H1 (cell line): ENCODE data around the gene HMCN2. TPM values are rescaled to one million over a fixed set of nuclear protein-coding genes. Genes with fewer than 3 reads are reported as not detected.
"Not testable (repeated sequence)": the region's sequence is repeated elsewhere in the genome, so short reads cannot be mapped to it uniquely, and the experiment has no call there.

Source experiments
- CTCF ChIA-PET: fragments of 300-600 bp; sonication (Branson Sonifier 250); formaldehyde crosslinking; loops from one replicate; lab custom pipeline; 2021; ENCODE audit not compliant: partially characterized antibody; lab: Charles Lee
- POLR2A ChIA-PET: fragments of 300-600 bp; sonication (Branson Sonifier 250); formaldehyde crosslinking; loops from one replicate; lab custom pipeline; 2021; ENCODE audit warnings: inconsistent platforms; ENCODE audit not compliant: partially characterized antibody; lab: Charles Lee
- DNase-seq, 2 experiments: peaks; one replicate each; pipeline versions ENCODE4 v3.0.0 to v3.0.0-alpha.2; 2010 to 2022; ENCODE audit warnings: low spot score in 2 of 2, low read depth in 1 of 2, mixed read lengths in 1 of 2
- FAIRE-seq: peaks from 2 replicates; lab custom pipeline; 2011; peaks lifted over from hg19 to GRCh38; lab: Jason Lieb, UNC
- H2AFZ ChIP-seq: 2 replicates; pipeline ENCODE4 v1.8.1; 2012; ENCODE audit warnings: low read length, inconsistent platforms
- H2AK5ac ChIP-seq: 2 replicates; pipeline ENCODE4 v1.6.1; 2013; ENCODE audit warnings: low read depth, low read length
- H2BK120ac ChIP-seq: replicated peaks from 2 replicates; pipeline ENCODE3; 2013; ENCODE audit warnings: low read depth, low read length, inconsistent platforms
- H2BK12ac ChIP-seq: 2 replicates; pipeline ENCODE4 v1.6.1; 2013; ENCODE audit warnings: low read depth, low read length
- H2BK15ac ChIP-seq: 2 replicates; pipeline ENCODE4 v1.6.1; 2013; ENCODE audit warnings: low read length
- H2BK20ac ChIP-seq: 2 replicates; pipeline ENCODE4 v1.6.1; 2013; ENCODE audit warnings: low read length
- H2BK5ac ChIP-seq: 2 replicates; pipeline ENCODE4 v1.6.1; 2013; ENCODE audit warnings: low read depth, low read length
- H3K14ac ChIP-seq: 2 replicates; pipeline ENCODE4 v1.6.1; 2013; ENCODE audit warnings: inconsistent platforms; ENCODE audit not compliant: insufficient read length
- H3K18ac ChIP-seq: 2 replicates; pipeline ENCODE4 v1.6.1; 2013; ENCODE audit warnings: low read length; ENCODE audit errors: extremely low read depth
- H3K23ac ChIP-seq: 2 replicates; pipeline ENCODE4 v1.6.1; 2013; ENCODE audit warnings: inconsistent platforms; ENCODE audit not compliant: insufficient read length
- H3K23me2 ChIP-seq: 2 replicates; pipeline ENCODE4 v1.6.1; 2013; ENCODE audit warnings: low read depth, low read length
- H3K27ac ChIP-seq: 2 replicates; pipeline ENCODE4 v1.6.1; 2011; ENCODE audit warnings: low read depth, low read length, inconsistent platforms
- H3K27me3 ChIP-seq, 4 experiments: replicated peaks in 1 of 4; 1 replicate in 1 of 4; 2 replicates in 3 of 4; pipeline versions ENCODE4 v1.6.1 to v1.8.1; 2011 to 2013; ENCODE audit warnings: low read length in 3 of 4, mild to moderate bottlenecking in 3 of 4, inconsistent platforms in 2 of 4, mixed read lengths in 2 of 4, moderate library complexity in 1 of 4; ENCODE audit not compliant: control insufficient read depth in 3 of 4, insufficient read depth in 3 of 4; ENCODE audit errors: extremely low read depth in 1 of 4
- H3K36me3 ChIP-seq, 4 experiments: 2 replicates each; pipeline versions ENCODE4 v1.6.1 to v1.8.1; 2011 to 2013; ENCODE audit warnings: mild to moderate bottlenecking in 4 of 4, low read length in 3 of 4, moderate library complexity in 2 of 4, control low read depth in 1 of 4, inconsistent platforms in 1 of 4; ENCODE audit not compliant: insufficient read depth in 4 of 4, control insufficient read depth in 2 of 4
- H3K4ac ChIP-seq: replicated peaks from 2 replicates; pipeline ENCODE3; 2013; ENCODE audit warnings: low read length, low read depth, mixed read lengths, inconsistent platforms; ENCODE audit not compliant: insufficient read length
- H3K4me1 ChIP-seq, 4 experiments: replicated peaks in 1 of 4; 1 replicate in 1 of 4; 2 replicates in 3 of 4; pipeline versions ENCODE4 v1.6.1 to v1.8.1; 2011 to 2013; ENCODE audit warnings: low read length in 3 of 4, inconsistent platforms in 2 of 4, mixed read lengths in 1 of 4; ENCODE audit not compliant: insufficient read depth in 4 of 4, control insufficient read depth in 3 of 4
- H3K4me2 ChIP-seq, 2 experiments: 2 replicates each; pipeline versions ENCODE4 v1.6.1 to v1.8.1; 2011 to 2013; ENCODE audit warnings: low read depth in 2 of 2, low read length in 2 of 2, control low read depth in 1 of 2, inconsistent platforms in 1 of 2, mild to moderate bottlenecking in 1 of 2; ENCODE audit not compliant: insufficient read depth in 1 of 2
- H3K4me3 ChIP-seq, 4 experiments: fragments of 200-600, 300-600 bp in 1 of 4; sonication (generic), shearing (Covaris generic), sonication (Bioruptor Twin) in 1 of 4; 2 replicates each; pipeline versions ENCODE4 v1.5.1 to v1.8.1; 2011 to 2016; ENCODE audit warnings: low read length in 4 of 4, low read depth in 3 of 4, control low read depth in 2 of 4, inconsistent platforms in 2 of 4, mild to moderate bottlenecking in 2 of 4, mixed read lengths in 1 of 4, moderate library complexity in 1 of 4; ENCODE audit not compliant: insufficient read depth in 2 of 4; ENCODE audit errors: extremely low read depth in 1 of 4
- H3K56ac ChIP-seq: replicated peaks from 2 replicates; pipeline ENCODE3; 2013; ENCODE audit warnings: low read depth, mild to moderate bottlenecking, mixed read lengths, low read length, inconsistent platforms; ENCODE audit not compliant: insufficient read length
- H3K79me1 ChIP-seq: 2 replicates; pipeline ENCODE4 v1.6.1; 2013; ENCODE audit warnings: low read depth, low read length, control low read depth
- H3K79me2 ChIP-seq, 2 experiments: 2 replicates each; pipeline versions ENCODE4 v1.6.1 to v1.8.1; 2012 to 2013; ENCODE audit warnings: low read length in 2 of 2, mild to moderate bottlenecking in 2 of 2, inconsistent platforms in 1 of 2; ENCODE audit not compliant: insufficient read depth in 2 of 2, control insufficient read depth in 1 of 2
- H3K9ac ChIP-seq, 4 experiments: replicated peaks in 1 of 4; 1 replicate in 1 of 4; 2 replicates in 3 of 4; pipeline versions ENCODE4 v1.6.1 to v1.8.1; 2011 to 2013; ENCODE audit warnings: low read depth in 3 of 4, low read length in 3 of 4, control low read depth in 2 of 4, mild to moderate bottlenecking in 2 of 4, moderate library complexity in 2 of 4, inconsistent platforms in 1 of 4; ENCODE audit errors: extremely low read depth in 1 of 4
- H3K9me3 ChIP-seq, 2 experiments: 2 replicates each; pipeline versions ENCODE4 v1.6.1 to v1.8.1; 2012 to 2013; ENCODE audit warnings: mild to moderate bottlenecking in 2 of 2, moderate library complexity in 2 of 2, control low read depth in 1 of 2, inconsistent platforms in 1 of 2, low read depth in 1 of 2, low read length in 1 of 2, mixed read lengths in 1 of 2; ENCODE audit not compliant: insufficient read depth in 2 of 2
- H4K20me1 ChIP-seq, 2 experiments: replicated peaks in 1 of 2; 2 replicates each; pipeline versions ENCODE3 to v1.8.1; 2011 to 2013; ENCODE audit warnings: inconsistent platforms in 2 of 2, low read length in 2 of 2, mild to moderate bottlenecking in 1 of 2; ENCODE audit not compliant: insufficient read depth in 2 of 2, control insufficient read depth in 1 of 2
- H4K5ac ChIP-seq: 2 replicates; pipeline ENCODE4 v1.6.1; 2013; ENCODE audit warnings: low read length, low read depth, mixed read lengths, inconsistent platforms; ENCODE audit not compliant: insufficient read length
- H4K8ac ChIP-seq: 2 replicates; pipeline ENCODE4 v1.8.0; 2013; ENCODE audit warnings: mild to moderate bottlenecking, moderate library complexity, low read length, inconsistent platforms; ENCODE audit not compliant: insufficient read depth; ENCODE audit errors: extremely low read depth
- H4K91ac ChIP-seq: replicated peaks from 2 replicates; pipeline ENCODE3; 2013; ENCODE audit warnings: low read length, mixed read lengths, inconsistent platforms; ENCODE audit not compliant: insufficient read length
- WGBS, 2 experiments: shearing (Covaris generic) in 1 of 2; methylation state at CpG; one replicate each; pipeline versions ENCODE4 v1.1.6 to v1.1.7; 2013 to 2015; ENCODE audit warnings: low lambda C conversion rate in 2 of 2, mixed read lengths in 2 of 2, inconsistent platforms in 1 of 2, low coverage in 1 of 2, missing lambda C conversion rate in 1 of 2; ENCODE audit not compliant: insufficient replicate concordance in 2 of 2, insufficient coverage in 1 of 2, insufficient read length in 1 of 2; ENCODE audit errors: extremely low coverage in 1 of 2, missing lambda C conversion rate in 1 of 2; 5-methylcytosine and 5-hydroxymethylcytosine counted together
- polyA plus RNA-seq, 7 experiments: library from polyadenylated mRNA; depleted of rRNA in 3 of 7; stranded (reverse) in 5 of 7; unstranded in 2 of 7; fragments of >200 nt in 5 of 7; fragments of 200-250 nt in 2 of 7; gene quantifications; 1 replicate in 5 of 7; 2 replicates in 1 of 7; 4 replicates in 1 of 7; pipeline versions ENCODE4 v1.2.1 to v1.2.3, GENCODE V29; 2011 to 2013; ENCODE audit warnings: missing spikeins in 2 of 7, mixed read lengths in 2 of 7
- total RNA-seq: library from RNA; stranded (reverse); fragmentation: NEBNext Ultra II Directional; extraction: Animal tissue kit (Norgen Biotek cat#: 25700); gene quantifications from 2 replicates; pipeline ENCODE4 v1.2.1, GENCODE V29; 2021

Gene HMCN2
- total and polyA plus RNA-seq, 2 of the 8 experiments (the other 6 are each of a cell fraction or from before 2014, with no cell fraction given): 5.0 to 9.1 TPM

DNA sequence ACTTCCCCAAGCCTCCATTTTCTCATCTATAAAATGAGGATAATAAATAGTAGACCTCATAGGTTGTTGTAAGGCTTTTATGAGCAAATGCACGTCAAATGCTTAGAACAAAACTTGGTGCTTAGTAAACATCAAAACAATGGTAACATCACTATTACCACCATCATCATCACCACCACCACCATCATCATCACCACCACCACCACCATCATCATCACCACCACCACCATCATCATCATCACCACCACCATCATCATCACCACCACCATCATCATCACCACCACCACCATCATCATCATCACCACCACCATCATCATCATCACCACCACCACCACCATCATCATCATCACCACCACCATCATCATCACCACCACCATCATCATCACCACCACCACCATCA lies 12.0 kb downstream of the HMCN2 start:
- H4K91ac ChIP-seq, H3K4me1 ChIP-seq, DNase-seq, H3K27me3 ChIP-seq, CTCF ChIA-PET, H3K4me2 ChIP-seq, H3K9me3 ChIP-seq, H2BK15ac ChIP-seq, H3K79me2 ChIP-seq, H3K27ac ChIP-seq, H2AFZ ChIP-seq, H4K20me1 ChIP-seq, H3K18ac ChIP-seq, H3K4me3 ChIP-seq, H2AK5ac ChIP-seq, POLR2A ChIA-PET, H3K14ac ChIP-seq, H3K79me1 ChIP-seq, H3K9ac ChIP-seq, H2BK5ac ChIP-seq, H2BK20ac ChIP-seq, FAIRE-seq, H3K4ac ChIP-seq, H3K23me2 ChIP-seq, H2BK12ac ChIP-seq, H3K23ac ChIP-seq, H2BK120ac ChIP-seq, H4K5ac ChIP-seq, H3K56ac ChIP-seq, H4K8ac ChIP-seq, H3K36me3 ChIP-seq: not testable (repeated sequence)
- WGBS, 2 experiments: 100% methylated on average over 1 of the region's 1 CpG; no CpG with 5 or more reads in 1 of the 2 experiments
